ENCODE measurements around the gene ROR1. TPM values are rescaled to one million over a fixed set of nuclear protein-coding genes. Genes with fewer than 3 reads are reported as not detected.

Gene ROR1
- total and polyA plus RNA-seq, 2 of the 13 experiments (the other 11 are each of a cell fraction or from before 2014, with no cell fraction given): 0.58 to 2.3 TPM

DNA sequence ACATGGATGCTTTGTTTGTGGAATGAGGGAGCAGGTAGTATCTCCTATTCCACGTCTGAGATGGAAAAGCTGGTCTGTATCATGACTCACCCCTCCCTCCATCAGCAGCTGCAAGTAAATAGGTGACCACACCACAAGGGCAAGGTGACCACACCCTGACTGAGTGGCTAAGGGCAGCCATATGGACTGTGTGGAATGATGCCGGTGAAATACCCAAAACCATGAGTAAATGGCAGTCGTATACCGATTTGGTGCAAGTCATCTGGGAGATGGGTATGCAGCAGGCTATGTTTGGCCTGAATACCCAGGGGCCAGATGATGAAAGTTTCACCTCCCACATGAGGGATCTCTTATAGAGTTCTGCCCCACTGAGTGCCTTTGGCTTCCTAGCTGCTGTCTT, 413.8 kb downstream of the ROR1 start:
- peaks cover 21% of the 10 kb centered on the region for H3K4me1 ChIP-seq (ENCODE audit: insufficient read depth, low read length)
- ATAC-seq (no peak), DNase-seq (ENCODE audit: low spot score) (no peak), FAIRE-seq (no peak)
- no peaks in the 10 kb centered on the region for H3K36me3 ChIP-seq (replicated peaks in 1 of 2; ENCODE audit: control insufficient read depth in 1 of 2, insufficient read depth in 2 of 2, low read length in 2 of 2)
- no peaks in the 10 kb centered on the region for H3K27me3 ChIP-seq (ENCODE audit: control insufficient read depth in 1 of 2, insufficient read depth in 2 of 2, low read length in 2 of 2)
- ChIA-PET POLR2A (no interaction called here), CTCF (ENCODE audit: low intra/inter-chr PET ratio, low total read pairs) (no interaction called here)
- BruUV-seq (replicated peaks): no TSS peak
- H2AFZ ChIP-seq (ENCODE audit: low read length): no peak overlapping the region
- TF ChIP-seq, protein P1, sequence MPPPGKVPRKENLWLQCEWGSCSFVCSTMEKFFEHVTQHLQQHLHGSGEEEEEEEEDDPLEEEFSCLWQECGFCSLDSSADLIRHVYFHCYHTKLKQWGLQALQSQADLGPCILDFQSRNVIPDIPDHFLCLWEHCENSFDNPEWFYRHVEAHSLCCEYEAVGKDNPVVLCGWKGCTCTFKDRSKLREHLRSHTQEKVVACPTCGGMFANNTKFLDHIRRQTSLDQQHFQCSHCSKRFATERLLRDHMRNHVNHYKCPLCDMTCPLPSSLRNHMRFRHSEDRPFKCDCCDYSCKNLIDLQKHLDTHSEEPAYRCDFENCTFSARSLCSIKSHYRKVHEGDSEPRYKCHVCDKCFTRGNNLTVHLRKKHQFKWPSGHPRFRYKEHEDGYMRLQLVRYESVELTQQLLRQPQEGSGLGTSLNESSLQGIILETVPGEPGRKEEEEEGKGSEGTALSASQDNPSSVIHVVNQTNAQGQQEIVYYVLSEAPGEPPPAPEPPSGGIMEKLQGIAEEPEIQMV (CRISPR knock-in tag; IDR thresholded peaks at IDR 0.05; ENCODE audit: low read depth): no peak
- TF ChIP-seq ZNF138 (CRISPR knock-in tag; IDR thresholded peaks at IDR 0.05; ENCODE audit: low read depth) (no peak), FOXJ3 (CRISPR knock-in tag; IDR thresholded peaks at IDR 0.05; ENCODE audit: borderline replicate concordance) (no peak), ZSCAN25 (CRISPR knock-in tag; IDR thresholded peaks at IDR 0.05) (no peak)
- TF ChIP-seq, protein P2, sequence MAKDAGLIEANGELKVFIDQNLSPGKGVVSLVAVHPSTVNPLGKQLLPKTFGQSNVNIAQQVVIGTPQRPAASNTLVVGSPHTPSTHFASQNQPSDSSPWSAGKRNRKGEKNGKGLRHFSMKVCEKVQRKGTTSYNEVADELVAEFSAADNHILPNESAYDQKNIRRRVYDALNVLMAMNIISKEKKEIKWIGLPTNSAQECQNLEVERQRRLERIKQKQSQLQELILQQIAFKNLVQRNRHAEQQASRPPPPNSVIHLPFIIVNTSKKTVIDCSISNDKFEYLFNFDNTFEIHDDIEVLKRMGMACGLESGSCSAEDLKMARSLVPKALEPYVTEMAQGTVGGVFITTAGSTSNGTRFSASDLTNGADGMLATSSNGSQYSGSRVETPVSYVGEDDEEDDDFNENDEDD (CRISPR knock-in tag; IDR thresholded peaks at IDR 0.05; ENCODE audit: borderline replicate concordance): no peak
- H3K9ac ChIP-seq (ENCODE audit: insufficient read depth, low read depth, low read length): no peak overlapping the region
- in situ Hi-C loops (cut with HindIII; ENCODE audit: extremely low pct_ligation_motif_present, low pct_unique_long_range_greater_than_20kb): no loop called here
- no peaks in the 10 kb centered on the region for H3K79me2 ChIP-seq (ENCODE audit: insufficient read depth, low read length)
- H3K27ac ChIP-seq (ENCODE audit: extremely low read length, insufficient read depth, low read length): no peak overlapping the region
- H4K20me1 ChIP-seq (ENCODE audit: insufficient read depth, low read length): no peaks in the 10 kb centered on the region
- 77% methylated on average over 3 of the region's 4 CpGs for WGBS (ENCODE audit: low lambda C conversion rate)
- H3K9me3 ChIP-seq (ENCODE audit: low read length): no peaks in the 10 kb centered on the region
- H3K4me3 ChIP-seq (replicated peaks in 1 of 3; ENCODE audit: insufficient read depth in 1 of 3, low read depth in 2 of 3, low read length in 3 of 3): no peak overlapping the region
- intact Hi-C loops (cut with micrococcal nuclease; ENCODE audit: unreplicated experiment): no loop called here
- no peak overlapping the region for H3K4me2 ChIP-seq (ENCODE audit: low read depth, low read length)

DNA sequence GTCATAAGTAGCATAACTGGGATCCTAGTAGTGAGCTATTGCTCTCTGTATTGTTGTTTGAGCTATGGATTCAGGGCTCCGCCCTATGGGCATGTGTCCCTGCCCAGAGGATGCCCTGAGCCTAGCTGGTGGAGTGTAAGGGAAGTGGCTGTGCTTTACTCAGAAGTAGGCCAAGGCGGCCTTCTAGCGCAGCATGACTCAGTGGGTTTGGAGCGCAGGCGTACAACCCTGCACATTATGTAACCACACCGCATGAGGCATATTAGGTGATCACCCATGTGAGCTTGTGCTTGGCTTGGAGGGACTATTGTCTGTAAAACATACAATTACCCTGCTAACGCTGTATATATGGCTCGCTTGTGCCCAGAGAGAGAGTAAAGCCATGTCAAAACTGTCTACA, 418.5 kb downstream of the ROR1 start:
- H2AFZ ChIP-seq (ENCODE audit: low read length): no peak overlapping the region
- H3K27me3 ChIP-seq (ENCODE audit: control insufficient read depth in 1 of 2, insufficient read depth in 2 of 2, low read length in 2 of 2): peaks cover 0 to 5% of the 10 kb centered on the region in 2 experiments; a peak in 1 of 5 replicates
- intact Hi-C loops (cut with micrococcal nuclease; ENCODE audit: unreplicated experiment) (no loop called here), in situ Hi-C loops (cut with HindIII; ENCODE audit: extremely low pct_ligation_motif_present, low pct_unique_long_range_greater_than_20kb) (no loop called here)
- H3K9ac ChIP-seq (ENCODE audit: insufficient read depth, low read depth, low read length): no peak overlapping the region
- H3K79me2 ChIP-seq (ENCODE audit: insufficient read depth, low read length): no peaks in the 10 kb centered on the region
- no peaks in the 10 kb centered on the region for H3K9me3 ChIP-seq (ENCODE audit: low read length)
- no peak overlapping the region for H3K27ac ChIP-seq (ENCODE audit: extremely low read length, insufficient read depth, low read length)
- WGBS (ENCODE audit: low lambda C conversion rate): 33% methylated on average over 1 of the region's 8 CpGs
- POLR2A ChIA-PET: no interaction called here
- H3K4me1 ChIP-seq (ENCODE audit: insufficient read depth, low read length): no peaks in the 10 kb centered on the region
- no peaks in the 10 kb centered on the region for H4K20me1 ChIP-seq (ENCODE audit: insufficient read depth, low read length)
- CTCF ChIA-PET (ENCODE audit: low intra/inter-chr PET ratio, low total read pairs): no interaction called here
- H3K4me3 ChIP-seq (replicated peaks in 1 of 3; ENCODE audit: insufficient read depth in 1 of 3, low read depth in 2 of 3, low read length in 3 of 3): no peak overlapping the region
- H3K4me2 ChIP-seq (ENCODE audit: low read depth, low read length): no peak overlapping the region
- FAIRE-seq: no peak
- no peak for ATAC-seq
- H3K36me3 ChIP-seq (replicated peaks in 1 of 2; ENCODE audit: control insufficient read depth in 1 of 2, insufficient read depth in 2 of 2, low read length in 2 of 2): no peaks in the 10 kb centered on the region
- DNase-seq (ENCODE audit: low spot score): no peak
- BruUV-seq (replicated peaks): no TSS peak
- TF ChIP-seq ZNF652 (CRISPR knock-in tag; IDR thresholded peaks at IDR 0.05; ENCODE audit: borderline replicate concordance, low read depth) (no peak), ZNF569 (CRISPR knock-in tag; IDR thresholded peaks at IDR 0.05; ENCODE audit: borderline replicate concordance) (no peak), ZNF468 (CRISPR knock-in tag; IDR thresholded peaks at IDR 0.05) (no peak), ZNF616 (CRISPR knock-in tag; IDR thresholded peaks at IDR 0.05; ENCODE audit: low read depth) (no peak), ZNF121 (CRISPR knock-in tag; IDR thresholded peaks at IDR 0.05) (no peak), POLR2AphosphoS5 (IDR thresholded peaks at IDR 0.05; ENCODE audit: low read depth, low read length) (no peak)
- TF ChIP-seq, protein P3, sequence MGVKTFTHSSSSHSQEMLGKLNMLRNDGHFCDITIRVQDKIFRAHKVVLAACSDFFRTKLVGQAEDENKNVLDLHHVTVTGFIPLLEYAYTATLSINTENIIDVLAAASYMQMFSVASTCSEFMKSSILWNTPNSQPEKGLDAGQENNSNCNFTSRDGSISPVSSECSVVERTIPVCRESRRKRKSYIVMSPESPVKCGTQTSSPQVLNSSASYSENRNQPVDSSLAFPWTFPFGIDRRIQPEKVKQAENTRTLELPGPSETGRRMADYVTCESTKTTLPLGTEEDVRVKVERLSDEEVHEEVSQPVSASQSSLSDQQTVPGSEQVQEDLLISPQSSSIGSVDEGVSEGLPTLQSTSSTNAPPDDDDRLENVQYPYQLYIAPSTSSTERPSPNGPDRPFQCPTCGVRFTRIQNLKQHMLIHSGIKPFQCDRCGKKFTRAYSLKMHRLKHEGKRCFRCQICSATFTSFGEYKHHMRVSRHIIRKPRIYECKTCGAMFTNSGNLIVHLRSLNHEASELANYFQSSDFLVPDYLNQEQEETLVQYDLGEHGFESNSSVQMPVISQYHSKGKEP (CRISPR knock-in tag; IDR thresholded peaks at IDR 0.05): no peak
- TF ChIP-seq, protein P4, sequence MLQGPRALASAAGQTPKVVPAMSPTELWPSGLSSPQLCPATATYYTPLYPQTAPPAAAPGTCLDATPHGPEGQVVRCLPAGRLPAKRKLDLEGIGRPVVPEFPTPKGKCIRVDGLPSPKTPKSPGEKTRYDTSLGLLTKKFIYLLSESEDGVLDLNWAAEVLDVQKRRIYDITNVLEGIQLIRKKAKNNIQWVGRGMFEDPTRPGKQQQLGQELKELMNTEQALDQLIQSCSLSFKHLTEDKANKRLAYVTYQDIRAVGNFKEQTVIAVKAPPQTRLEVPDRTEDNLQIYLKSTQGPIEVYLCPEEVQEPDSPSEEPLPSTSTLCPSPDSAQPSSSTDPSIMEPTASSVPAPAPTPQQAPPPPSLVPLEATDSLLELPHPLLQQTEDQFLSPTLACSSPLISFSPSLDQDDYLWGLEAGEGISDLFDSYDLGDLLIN (CRISPR knock-in tag; IDR thresholded peaks at IDR 0.05; ENCODE audit: borderline replicate concordance): no peak

Data from HepG2 (cell line).